AG09309 (cell line): Measurements from ENCODE around the gene RAD51B.
A peak's percentile ranks its signal among the peaks of the same experiment; 100 is the strongest.

Source experiments
- DNase-seq: peaks from one replicate; pipeline ENCODE4 v3.0.0-alpha.2; 2010; ENCODE audit warnings: low read depth
- H3K4me3 ChIP-seq: 2 replicates; pipeline ENCODE4 v1.5.1; 2011; ENCODE audit warnings: mild to moderate bottlenecking, low read depth, low read length, moderate library complexity; ENCODE audit not compliant: control insufficient read depth
- TF ChIP-seq, protein P1 (sequence below): IDR thresholded peaks from 2 replicates; pipeline ENCODE4 v1.5.1; 2011; ENCODE audit warnings: mild to moderate bottlenecking, low read depth, low read length, inconsistent platforms; ENCODE audit not compliant: insufficient read depth, control insufficient read depth; ENCODE audit errors: missing control alignments

RAD51B gene

DNA sequence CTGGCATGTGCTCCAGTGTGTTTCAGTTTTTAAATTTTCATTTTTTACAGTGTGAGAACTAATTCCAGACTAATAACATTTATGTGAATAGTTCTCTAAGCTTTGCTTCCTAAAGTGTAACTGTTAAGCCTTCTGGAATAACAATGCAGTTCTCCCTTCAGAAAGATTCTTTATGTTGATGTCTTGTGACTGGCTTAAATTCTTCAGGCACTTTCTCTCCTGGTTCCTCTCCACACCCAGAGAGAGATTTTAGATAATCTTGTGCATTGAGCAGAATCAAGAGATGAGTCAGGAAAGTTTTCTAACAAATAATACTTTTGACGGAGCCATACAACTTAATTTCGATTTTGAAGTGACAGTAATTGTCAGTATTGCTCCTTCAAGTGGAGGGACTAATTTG is 118.5 kb downstream of the RAD51B start:
- no peak overlapping the region for H3K4me3 ChIP-seq
- TF ChIP-seq, protein P1, sequence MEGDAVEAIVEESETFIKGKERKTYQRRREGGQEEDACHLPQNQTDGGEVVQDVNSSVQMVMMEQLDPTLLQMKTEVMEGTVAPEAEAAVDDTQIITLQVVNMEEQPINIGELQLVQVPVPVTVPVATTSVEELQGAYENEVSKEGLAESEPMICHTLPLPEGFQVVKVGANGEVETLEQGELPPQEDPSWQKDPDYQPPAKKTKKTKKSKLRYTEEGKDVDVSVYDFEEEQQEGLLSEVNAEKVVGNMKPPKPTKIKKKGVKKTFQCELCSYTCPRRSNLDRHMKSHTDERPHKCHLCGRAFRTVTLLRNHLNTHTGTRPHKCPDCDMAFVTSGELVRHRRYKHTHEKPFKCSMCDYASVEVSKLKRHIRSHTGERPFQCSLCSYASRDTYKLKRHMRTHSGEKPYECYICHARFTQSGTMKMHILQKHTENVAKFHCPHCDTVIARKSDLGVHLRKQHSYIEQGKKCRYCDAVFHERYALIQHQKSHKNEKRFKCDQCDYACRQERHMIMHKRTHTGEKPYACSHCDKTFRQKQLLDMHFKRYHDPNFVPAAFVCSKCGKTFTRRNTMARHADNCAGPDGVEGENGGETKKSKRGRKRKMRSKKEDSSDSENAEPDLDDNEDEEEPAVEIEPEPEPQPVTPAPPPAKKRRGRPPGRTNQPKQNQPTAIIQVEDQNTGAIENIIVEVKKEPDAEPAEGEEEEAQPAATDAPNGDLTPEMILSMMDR, result no peak
- DNase-seq, result no peak

DNA sequence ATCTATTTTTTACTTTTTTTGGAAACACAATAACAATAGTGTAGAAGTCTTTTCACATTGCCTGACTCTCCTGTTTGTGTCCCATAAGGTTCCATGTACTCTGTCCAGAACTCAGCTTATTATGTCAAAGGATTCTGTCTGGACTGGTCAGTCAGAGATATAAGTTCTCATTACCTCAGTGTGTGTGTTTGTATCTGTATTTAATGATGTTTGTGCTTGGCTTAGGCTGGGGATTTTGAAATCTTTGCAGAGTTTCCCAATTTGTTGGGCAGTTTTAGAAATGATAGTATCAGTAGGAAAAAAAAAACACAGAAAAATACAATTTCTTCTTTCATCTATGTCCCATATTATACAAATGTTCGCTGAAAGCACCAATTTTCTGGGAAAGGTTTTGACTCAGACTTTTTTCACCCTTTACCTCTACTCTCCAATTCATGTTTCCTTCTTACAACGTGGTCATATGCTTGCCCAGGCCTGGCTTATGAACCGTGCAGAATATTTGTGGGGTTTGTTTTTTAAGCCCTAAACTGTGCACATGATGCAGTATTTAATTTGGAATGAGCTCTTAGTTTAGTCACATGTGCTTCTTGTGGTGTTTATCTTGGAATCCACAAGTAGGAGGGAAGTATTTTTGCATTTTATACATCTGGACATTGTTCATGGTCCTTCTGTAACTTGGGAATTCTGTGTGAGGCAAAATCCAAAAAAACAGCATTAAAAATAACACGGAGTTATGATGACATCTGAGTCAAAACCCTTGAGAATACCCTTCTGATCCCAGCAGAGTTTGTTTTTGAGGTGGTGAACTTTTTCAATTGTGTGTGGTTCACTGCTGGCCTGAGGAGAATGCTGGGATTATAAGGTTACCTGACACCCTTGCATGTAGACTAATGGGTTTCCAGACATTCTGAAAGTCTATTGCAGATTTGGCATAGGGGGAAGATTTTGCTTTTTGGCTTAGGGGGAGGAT is 121.2 kb downstream of the RAD51B start:
- H3K4me3 ChIP-seq, result no peak overlapping the region
- peak; percentile 67 for DNase-seq
- TF ChIP-seq, protein P1, result no peak

DNA sequence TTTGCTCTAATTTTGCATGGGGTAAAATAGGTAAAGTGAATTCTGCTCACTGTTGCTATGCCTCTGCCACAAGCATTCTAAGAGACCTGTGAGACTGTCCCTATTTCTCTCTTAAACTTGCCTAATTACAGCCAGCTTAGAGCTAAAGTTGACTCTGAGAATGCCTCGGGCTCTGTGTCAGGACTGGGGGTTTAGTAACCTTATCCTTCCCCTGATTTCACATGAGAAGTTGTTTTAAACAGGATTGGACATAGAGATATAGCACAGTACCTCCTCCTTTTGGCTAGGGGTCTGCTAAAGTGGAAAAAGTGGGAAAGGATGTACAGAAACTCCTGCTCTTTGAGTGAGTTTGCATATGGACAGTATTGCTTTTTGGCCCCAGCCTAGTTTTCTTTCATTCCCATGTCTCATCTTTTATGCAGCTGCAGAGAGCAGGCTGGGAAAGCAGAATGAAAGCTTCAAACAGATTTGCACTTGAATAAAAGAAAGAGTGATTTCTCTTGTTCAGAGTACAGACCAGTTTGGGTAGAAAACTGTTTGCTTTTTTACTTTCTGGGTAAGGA is 122.0 kb downstream of the RAD51B start:
- H3K4me3 ChIP-seq, result no peak overlapping the region
- DNase-seq, result no peak
- TF ChIP-seq, protein P1, result no peak

DNA sequence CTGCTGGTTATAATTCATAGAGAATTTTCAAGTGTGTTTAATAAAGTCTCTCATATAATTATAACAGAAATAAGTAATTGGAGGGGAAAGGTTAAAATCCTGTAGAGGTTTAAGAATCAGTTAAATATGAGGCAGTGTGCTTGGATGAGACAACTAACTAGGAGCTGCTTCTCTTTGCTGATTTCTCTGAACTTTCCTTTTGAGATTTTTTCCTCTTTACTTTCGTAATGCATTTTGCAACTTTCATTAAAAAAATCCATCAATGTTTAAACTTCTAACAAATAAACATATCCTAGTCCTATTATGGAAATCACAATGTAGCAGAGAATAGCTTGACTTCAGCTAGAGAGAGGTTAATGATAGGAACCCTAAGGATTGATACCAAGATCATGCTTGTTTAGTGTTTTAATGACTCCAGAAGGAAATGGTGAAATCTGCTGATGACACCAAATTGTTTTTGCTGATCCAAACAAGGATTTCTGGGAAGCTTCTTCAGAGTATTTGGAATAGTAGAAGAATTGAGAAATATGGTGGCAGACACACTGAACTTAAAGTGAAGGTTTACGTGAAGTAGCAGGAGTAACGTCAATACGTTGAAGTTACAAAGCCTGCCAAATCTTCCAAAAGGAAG is 122.6 kb downstream of the RAD51B start:
- TF ChIP-seq, protein P1, result no peak
- no peak overlapping the region for H3K4me3 ChIP-seq
- no peak for DNase-seq

DNA sequence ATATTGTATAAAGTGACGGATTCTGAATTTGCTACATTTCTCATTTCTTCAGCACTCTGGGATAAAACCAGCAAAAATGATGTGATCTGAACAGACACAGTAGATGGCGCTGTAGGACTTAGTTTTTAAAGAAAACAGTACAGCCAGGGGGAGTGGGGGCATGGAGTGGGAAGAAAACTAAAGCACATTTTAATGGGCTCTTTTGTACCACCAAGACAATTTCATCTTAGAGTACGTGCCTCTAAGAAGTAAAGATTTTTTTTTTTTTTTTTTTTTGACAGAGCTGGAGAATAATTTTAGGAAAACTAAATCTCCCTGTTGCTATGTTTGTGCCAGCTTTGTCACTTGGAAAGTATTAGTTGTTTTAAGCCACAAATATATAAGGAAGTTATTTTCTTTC is 124.4 kb downstream of the RAD51B start:
- TF ChIP-seq, protein P1, result peak; percentile 67
- DNase-seq, result peak; percentile 61
- H3K4me3 ChIP-seq, result no peak overlapping the region

DNA sequence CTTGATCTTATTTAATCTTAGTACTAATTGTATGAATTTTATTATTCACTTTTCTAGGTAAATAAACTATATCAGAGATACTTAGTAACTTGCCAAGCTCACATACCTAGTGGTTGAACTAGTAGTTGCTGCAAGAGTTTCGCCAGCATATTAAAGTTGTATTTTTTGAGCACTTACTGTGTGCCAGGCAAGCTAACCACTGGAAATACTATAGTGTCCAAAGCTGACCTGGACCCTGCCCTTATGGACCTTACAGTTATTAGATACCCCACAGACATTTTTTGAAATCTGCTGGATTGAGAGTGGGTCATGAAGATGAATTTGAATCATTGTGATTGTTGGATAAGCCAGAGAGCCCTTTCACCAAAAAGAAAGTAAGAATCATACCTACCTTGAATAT is 125.0 kb downstream of the RAD51B start:
- no peak overlapping the region for H3K4me3 ChIP-seq
- TF ChIP-seq, protein P1, result no peak
- no peak for DNase-seq
